ENCODE measurements around the gene BAZ1B.
"Not testable (repeated sequence)": the region's sequence is repeated elsewhere in the genome, so short reads cannot be mapped to it uniquely, and the experiment has no call there.

The BAZ1B gene

GRCh38 chr7:73526158-73526494 lies 4.0 kb upstream of the BAZ1B start:
- Mint-ChIP-seq H3K4me3 (peak overlapping the region; percentile 64), H3K4me1 (ENCODE audit: low read depth) (peaks cover 25% of the 10 kb centered on the region), H3K27ac (peak overlapping the region; percentile 51)
- H3K9me3 Mint-ChIP-seq; H3K36me3 Mint-ChIP-seq (ENCODE audit: low read depth); H3K27me3 Mint-ChIP-seq (ENCODE audit: low read depth): not testable (repeated sequence)

GRCh38 chr7:73521636-73522104 lies 423 bp downstream of the BAZ1B start:
- H3K4me3 Mint-ChIP-seq, result no peak overlapping the region
- no peaks in the 10 kb centered on the region for H3K27me3 Mint-ChIP-seq (ENCODE audit: low read depth)
- no peak overlapping the region for H3K27ac Mint-ChIP-seq
- H3K9me3 Mint-ChIP-seq, result no peaks in the 10 kb centered on the region
- peaks cover 49% of the 10 kb centered on the region for H3K4me1 Mint-ChIP-seq (ENCODE audit: low read depth)
- H3K36me3 Mint-ChIP-seq (ENCODE audit: low read depth), result peaks cover 29% of the 10 kb centered on the region

GRCh38 chr7:73520673-73521635 lies 1.1 kb downstream of the BAZ1B start:
- peak overlapping the region; percentile 83 for H3K27ac Mint-ChIP-seq
- peaks cover 29% of the 10 kb centered on the region for H3K36me3 Mint-ChIP-seq (ENCODE audit: low read depth)
- H3K9me3 Mint-ChIP-seq, result no peaks in the 10 kb centered on the region
- H3K4me3 Mint-ChIP-seq, result peak overlapping the region; percentile 96
- H3K4me1 Mint-ChIP-seq (ENCODE audit: low read depth), result peaks cover 49% of the 10 kb centered on the region
- H3K27me3 Mint-ChIP-seq (ENCODE audit: low read depth), result no peaks in the 10 kb centered on the region

GRCh38 chr7:73519867-73520672 lies 2.0 kb downstream of the BAZ1B start:
- Mint-ChIP-seq H3K36me3 (ENCODE audit: low read depth) (peaks cover 31% of the 10 kb centered on the region), H3K27ac (peak overlapping the region; percentile 83), H3K4me1 (ENCODE audit: low read depth) (peaks cover 44% of the 10 kb centered on the region), H3K9me3 (no peaks in the 10 kb centered on the region), H3K27me3 (ENCODE audit: low read depth) (no peaks in the 10 kb centered on the region), H3K4me3 (peak overlapping the region; percentile 96)

GRCh38 chr7:73518470-73518869 lies 3.6 kb downstream of the BAZ1B start:
- Mint-ChIP-seq H3K4me3 (peak overlapping the region; percentile 96), H3K36me3 (ENCODE audit: low read depth) (peaks cover 38% of the 10 kb centered on the region), H3K9me3 (no peaks in the 10 kb centered on the region)

GRCh38 chr7:73517241-73517995 lies 4.7 kb downstream of the BAZ1B start:
- H3K4me3 Mint-ChIP-seq, result no peak overlapping the region

More at GRCh38 chr7:73518470-73518869, 3.6 kb downstream of the BAZ1B start:
- Mint-ChIP-seq H3K27ac (peak overlapping the region; percentile 8), H3K4me1 (ENCODE audit: low read depth) (peaks cover 42% of the 10 kb centered on the region), H3K27me3 (ENCODE audit: low read depth) (no peaks in the 10 kb centered on the region)

GRCh38 chr7:73515178-73515577 lies 6.9 kb downstream of the BAZ1B start:
- Mint-ChIP-seq H3K4me1 (ENCODE audit: low read depth) (peaks cover 39% of the 10 kb centered on the region), H3K27ac (peak overlapping the region; percentile 11), H3K27me3 (ENCODE audit: low read depth) (no peaks in the 10 kb centered on the region), H3K36me3 (ENCODE audit: low read depth) (peaks cover 40% of the 10 kb centered on the region), H3K9me3 (no peaks in the 10 kb centered on the region), H3K4me3 (no peak overlapping the region)

More at GRCh38 chr7:73517241-73517995, 4.7 kb downstream of the BAZ1B start:
- H3K4me1 Mint-ChIP-seq (ENCODE audit: low read depth), result peaks cover 44% of the 10 kb centered on the region
- H3K36me3 Mint-ChIP-seq (ENCODE audit: low read depth), result peaks cover 44% of the 10 kb centered on the region
- no peaks in the 10 kb centered on the region for H3K9me3 Mint-ChIP-seq
- no peak overlapping the region for H3K27ac Mint-ChIP-seq
- H3K27me3 Mint-ChIP-seq (ENCODE audit: low read depth), result no peaks in the 10 kb centered on the region

GRCh38 chr7:73512018-73512780 lies 9.9 kb downstream of the BAZ1B start:
- no peak overlapping the region for H3K4me3 Mint-ChIP-seq
- H3K27ac Mint-ChIP-seq, result no peak overlapping the region
- peaks cover 17% of the 10 kb centered on the region for H3K4me1 Mint-ChIP-seq (ENCODE audit: low read depth)
- peaks cover 31% of the 10 kb centered on the region for H3K36me3 Mint-ChIP-seq (ENCODE audit: low read depth)
- no peaks in the 10 kb centered on the region for H3K9me3 Mint-ChIP-seq
- no peaks in the 10 kb centered on the region for H3K27me3 Mint-ChIP-seq (ENCODE audit: low read depth)

- no peak overlapping the region for H3K27ac Mint-ChIP-seq
- H3K27me3 Mint-ChIP-seq (ENCODE audit: low read depth), result no peaks in the 10 kb centered on the region
- H3K9me3 Mint-ChIP-seq, result no peaks in the 10 kb centered on the region
- H3K4me1 Mint-ChIP-seq (ENCODE audit: low read depth), result peaks cover 15% of the 10 kb centered on the region
- no peak overlapping the region for H3K4me3 Mint-ChIP-seq
- H3K36me3 Mint-ChIP-seq (ENCODE audit: low read depth), result peaks cover 39% of the 10 kb centered on the region
Observed at GRCh38 chr7:73509463-73509862, 12.6 kb downstream of the BAZ1B start.

- no peaks in the 10 kb centered on the region for H3K27me3 Mint-ChIP-seq (ENCODE audit: low read depth)
- no peaks in the 10 kb centered on the region for H3K9me3 Mint-ChIP-seq
- H3K27ac Mint-ChIP-seq, result no peak overlapping the region
- peaks cover 37% of the 10 kb centered on the region for H3K36me3 Mint-ChIP-seq (ENCODE audit: low read depth)
- no peak overlapping the region for H3K4me3 Mint-ChIP-seq
- H3K4me1 Mint-ChIP-seq (ENCODE audit: low read depth), result peaks cover 12% of the 10 kb centered on the region
Observed at GRCh38 chr7:73507556-73507955, 14.5 kb downstream of the BAZ1B start.

GRCh38 chr7:73504920-73505319 lies 17.2 kb downstream of the BAZ1B start:
- H3K27me3 Mint-ChIP-seq (ENCODE audit: low read depth), result no peaks in the 10 kb centered on the region
- peaks cover 14% of the 10 kb centered on the region for H3K4me1 Mint-ChIP-seq (ENCODE audit: low read depth)
- H3K4me3 Mint-ChIP-seq, result no peak overlapping the region
- H3K27ac Mint-ChIP-seq, result no peak overlapping the region
- H3K9me3 Mint-ChIP-seq, result no peaks in the 10 kb centered on the region
- H3K36me3 Mint-ChIP-seq (ENCODE audit: low read depth), result peaks cover 43% of the 10 kb centered on the region

GRCh38 chr7:73504017-73504416 lies 18.1 kb downstream of the BAZ1B start:
- Mint-ChIP-seq H3K9me3 (no peaks in the 10 kb centered on the region), H3K4me3 (no peak overlapping the region), H3K36me3 (ENCODE audit: low read depth) (peaks cover 44% of the 10 kb centered on the region), H3K27ac (no peak overlapping the region), H3K4me1 (ENCODE audit: low read depth) (peaks cover 14% of the 10 kb centered on the region), H3K27me3 (ENCODE audit: low read depth) (no peaks in the 10 kb centered on the region)

GRCh38 chr7:73503229-73503628 lies 18.9 kb downstream of the BAZ1B start:
- Mint-ChIP-seq H3K36me3 (ENCODE audit: low read depth) (peaks cover 45% of the 10 kb centered on the region), H3K27me3 (ENCODE audit: low read depth) (no peaks in the 10 kb centered on the region), H3K4me3 (no peak overlapping the region)

More at GRCh38 chr7:73503229-73503628, 18.9 kb downstream of the BAZ1B start:
- Mint-ChIP-seq H3K9me3 (no peaks in the 10 kb centered on the region), H3K4me1 (ENCODE audit: low read depth) (peaks cover 17% of the 10 kb centered on the region), H3K27ac (no peak overlapping the region)
